Astrocyte (in vitro differentiated cells and primary cell): ENCODE measurements around the gene COL15A1. TPM values are rescaled to one million over a fixed set of nuclear protein-coding genes. Genes with fewer than 3 reads are reported as not detected.

ENCODE experiments used
- DNase-seq: peaks from one replicate; pipeline ENCODE4 v3.0.0-alpha.2; 2010; ENCODE audit warnings: low read depth
- FAIRE-seq: peaks from 2 replicates; lab custom pipeline; 2011; peaks lifted over from hg19 to GRCh38; lab: Jason Lieb, UNC
- H2AFZ ChIP-seq: 2 replicates; pipeline ENCODE4 v1.6.0; 2012; ENCODE audit warnings: low read depth, low read length, inconsistent platforms
- H3K27ac ChIP-seq: 2 replicates; pipeline ENCODE4 v1.5.1; 2011; ENCODE audit warnings: low read depth, low read length, inconsistent platforms
- H3K27me3 ChIP-seq: 2 replicates; pipeline ENCODE4 v1.6.0; 2011; ENCODE audit warnings: low read length, inconsistent platforms; ENCODE audit not compliant: insufficient read depth
- H3K36me3 ChIP-seq: 2 replicates; pipeline ENCODE4 v1.5.1; 2011; ENCODE audit warnings: low read length, inconsistent platforms; ENCODE audit not compliant: insufficient read depth
- H3K4me1 ChIP-seq: 2 replicates; pipeline ENCODE4 v1.5.1; 2011; ENCODE audit warnings: low read length, inconsistent platforms; ENCODE audit not compliant: insufficient read depth
- H3K4me2 ChIP-seq: 2 replicates; pipeline ENCODE4 v1.6.0; 2012; ENCODE audit warnings: low read length, inconsistent platforms
- H3K4me3 ChIP-seq: 2 replicates; pipeline ENCODE4 v1.5.1; 2011; ENCODE audit warnings: low read depth, mild to moderate bottlenecking, low read length, inconsistent platforms; ENCODE audit not compliant: insufficient read depth
- H3K79me2 ChIP-seq: 2 replicates; pipeline ENCODE4 v1.6.0; 2012; ENCODE audit warnings: mild to moderate bottlenecking, low read length, inconsistent platforms; ENCODE audit not compliant: insufficient read depth
- H3K9ac ChIP-seq: 2 replicates; pipeline ENCODE4 v1.6.0; 2012; ENCODE audit warnings: mild to moderate bottlenecking, low read length, inconsistent platforms
- H3K9me3 ChIP-seq: 2 replicates; pipeline ENCODE4 v1.5.1; 2012; ENCODE audit warnings: low read depth, mild to moderate bottlenecking, low read length, inconsistent platforms; ENCODE audit not compliant: insufficient read depth
- H4K20me1 ChIP-seq: 2 replicates; pipeline ENCODE4 v1.6.0; 2012; ENCODE audit warnings: low read length, inconsistent platforms; ENCODE audit not compliant: insufficient read depth
- H3K27ac Mint-ChIP-seq: one replicate; pipeline ENCODE4 v1.8.0; 2021; ENCODE audit warnings: mild to moderate bottlenecking, mixed read lengths; ENCODE audit not compliant: unreplicated experiment
- H3K27me3 Mint-ChIP-seq: one replicate; pipeline ENCODE4 v1.8.0; 2021; ENCODE audit warnings: low read depth, mixed read lengths; ENCODE audit not compliant: unreplicated experiment
- H3K36me3 Mint-ChIP-seq: one replicate; pipeline ENCODE4 v1.8.0; 2021; ENCODE audit warnings: low read depth, mixed read lengths; ENCODE audit not compliant: unreplicated experiment
- H3K4me1 Mint-ChIP-seq: one replicate; pipeline ENCODE4 v1.8.0; 2021; ENCODE audit warnings: low read depth, mixed read lengths; ENCODE audit not compliant: unreplicated experiment
- H3K4me3 Mint-ChIP-seq: one replicate; pipeline ENCODE4 v1.8.0; 2021; ENCODE audit warnings: mild to moderate bottlenecking, moderate library complexity, mixed read lengths; ENCODE audit not compliant: unreplicated experiment
- H3K9me3 Mint-ChIP-seq: one replicate; pipeline ENCODE4 v1.8.0; 2021; ENCODE audit warnings: mild to moderate bottlenecking, mixed read lengths; ENCODE audit not compliant: unreplicated experiment
- CTCF ChIP-seq: IDR thresholded peaks from 2 replicates; pipeline ENCODE4 v1.5.1; 2011; ENCODE audit warnings: low read depth, mild to moderate bottlenecking, inconsistent platforms, low read length, moderate library complexity; ENCODE audit not compliant: insufficient read depth
- EZH2 ChIP-seq: IDR thresholded peaks from 2 replicates; pipeline ENCODE4 v1.6.1; 2012; ENCODE audit warnings: mild to moderate bottlenecking, low read length, inconsistent platforms; ENCODE audit not compliant: insufficient read depth
- total RNA-seq: library from RNA; stranded (reverse); gene quantifications from 2 replicates; pipeline ENCODE4 v1.2.1, GENCODE V29; 2021

Gene COL15A1
- total RNA-seq, 1 donor from 2014 or later = 5.6 TPM

GRCh38 chr9:99074902-99075245 lies 131.2 kb downstream of the COL15A1 start:
- TF ChIP-seq CTCF = no peak
- Histone ChIP-seq H3K4me3 (no peak overlapping the region), H3K27ac (peak overlapping the region; percentile 71), H2AFZ (peak overlapping the region; percentile 8), H4K20me1 (no peaks in the 10 kb centered on the region), H3K27me3 (no peaks in the 10 kb centered on the region), H3K9me3 (no peaks in the 10 kb centered on the region), H3K36me3 (no peaks in the 10 kb centered on the region), H3K9ac (peak overlapping the region; percentile 50), H3K4me2 (peak overlapping the region; percentile 60), H3K79me2 (no peaks in the 10 kb centered on the region), H3K4me1 (peaks cover 26% of the 10 kb centered on the region)
- H3K27me3 Mint-ChIP-seq = peaks cover 2% of the 10 kb centered on the region
- FAIRE-seq = no peak
- peaks cover 4% of the 10 kb centered on the region for H3K9me3 Mint-ChIP-seq
- H3K4me1 Mint-ChIP-seq = peaks cover 30% of the 10 kb centered on the region
- H3K27ac Mint-ChIP-seq = no peak overlapping the region
- H3K36me3 Mint-ChIP-seq = peaks cover 7% of the 10 kb centered on the region
- no peak overlapping the region for H3K4me3 Mint-ChIP-seq
- no peak for DNase-seq

GRCh38 chr9:99075246-99075912 lies 131.7 kb downstream of the COL15A1 start:
- Histone ChIP-seq H3K4me2 (peak overlapping the region; percentile 60), H3K27me3 (no peaks in the 10 kb centered on the region), H3K79me2 (no peaks in the 10 kb centered on the region), H3K9me3 (no peaks in the 10 kb centered on the region), H3K36me3 (no peaks in the 10 kb centered on the region), H4K20me1 (no peaks in the 10 kb centered on the region), H3K4me1 (peaks cover 26% of the 10 kb centered on the region), H3K27ac (peak overlapping the region; percentile 71), H2AFZ (peak overlapping the region; percentile 8), H3K4me3 (no peak overlapping the region), H3K9ac (peak overlapping the region; percentile 50)
- no peak for TF ChIP-seq CTCF
- no peak for TF ChIP-seq EZH2
- Mint-ChIP-seq H3K9me3 (peaks cover 4% of the 10 kb centered on the region), H3K4me1 (peaks cover 30% of the 10 kb centered on the region), H3K36me3 (peaks cover 7% of the 10 kb centered on the region), H3K27ac (no peak overlapping the region), H3K4me3 (no peak overlapping the region), H3K27me3 (peaks cover 2% of the 10 kb centered on the region)
- no peak for DNase-seq
- FAIRE-seq = no peak

- no peak overlapping the region for H3K4me3 ChIP-seq
- H3K27ac ChIP-seq = no peak overlapping the region
- H3K36me3 Mint-ChIP-seq = peaks cover 5% of the 10 kb centered on the region
- H3K79me2 ChIP-seq = no peaks in the 10 kb centered on the region
- H2AFZ ChIP-seq = no peak overlapping the region
- FAIRE-seq (no peak), DNase-seq (no peak)
- H3K9ac ChIP-seq = no peak overlapping the region
- no peak overlapping the region for H3K4me3 Mint-ChIP-seq
- H3K27ac Mint-ChIP-seq = no peak overlapping the region
- H3K9me3 ChIP-seq = no peaks in the 10 kb centered on the region
- H3K36me3 ChIP-seq = no peaks in the 10 kb centered on the region
- no peak for TF ChIP-seq EZH2
- no peak for TF ChIP-seq CTCF
- H3K4me1 Mint-ChIP-seq = peaks cover 25% of the 10 kb centered on the region
- no peaks in the 10 kb centered on the region for H4K20me1 ChIP-seq
- H3K27me3 ChIP-seq = no peaks in the 10 kb centered on the region
- H3K4me1 ChIP-seq = peaks cover 22% of the 10 kb centered on the region
- peaks cover 2% of the 10 kb centered on the region for H3K27me3 Mint-ChIP-seq
- H3K9me3 Mint-ChIP-seq = peaks cover 4% of the 10 kb centered on the region
- H3K4me2 ChIP-seq = no peak overlapping the region
Observed at GRCh38 chr9:99076030-99076429, 132.3 kb downstream of the COL15A1 start.
